AG20443 (cell line): ENCODE results near the gene FAM20A.
"Not testable (repeated sequence)": the region's sequence is repeated elsewhere in the genome, so short reads cannot be mapped to it uniquely, and the experiment has no call there.

ENCODE experiments used
- DNase-seq: peaks from one replicate; pipeline ENCODE4 v3.0.0; 2012; ENCODE audit warnings: low spot score, mixed read lengths

FAM20A gene

DNA sequence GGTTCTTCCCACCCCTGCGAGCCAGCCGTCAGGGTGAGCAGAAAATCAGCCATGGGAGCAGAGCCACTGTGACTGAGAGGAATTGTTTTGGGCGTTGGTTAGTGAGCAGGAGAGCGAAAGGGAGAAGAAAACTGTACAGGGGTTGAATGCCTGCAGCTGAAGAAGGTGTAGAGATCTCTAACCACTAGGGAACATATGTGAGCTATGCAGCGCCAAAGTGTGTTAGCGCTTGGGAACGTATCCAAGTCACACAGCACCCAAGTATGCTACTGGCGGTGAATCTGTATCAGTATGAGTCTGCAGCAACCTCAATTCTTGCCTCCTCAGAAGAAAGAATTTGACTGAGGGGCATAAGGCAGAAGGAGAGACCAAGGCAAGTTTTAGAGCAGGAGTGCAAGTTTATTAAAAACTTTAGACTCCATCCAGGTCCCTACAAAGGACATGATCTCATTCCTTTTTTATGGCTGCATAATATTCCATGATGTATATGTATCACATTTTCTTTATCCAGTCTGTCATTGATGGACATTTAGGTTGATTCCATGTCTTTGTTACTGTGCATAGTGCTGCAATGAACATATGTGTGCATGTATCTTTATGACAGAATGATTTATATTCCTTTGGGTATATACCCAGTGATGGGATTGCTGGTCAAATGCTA, 108.6 kb downstream of the FAM20A start:
- not testable (repeated sequence) for DNase-seq

- DNase-seq, result no peak
Observed at GRCh38 chr17:68491381-68492231, 109.6 kb downstream of the FAM20A start.

DNA sequence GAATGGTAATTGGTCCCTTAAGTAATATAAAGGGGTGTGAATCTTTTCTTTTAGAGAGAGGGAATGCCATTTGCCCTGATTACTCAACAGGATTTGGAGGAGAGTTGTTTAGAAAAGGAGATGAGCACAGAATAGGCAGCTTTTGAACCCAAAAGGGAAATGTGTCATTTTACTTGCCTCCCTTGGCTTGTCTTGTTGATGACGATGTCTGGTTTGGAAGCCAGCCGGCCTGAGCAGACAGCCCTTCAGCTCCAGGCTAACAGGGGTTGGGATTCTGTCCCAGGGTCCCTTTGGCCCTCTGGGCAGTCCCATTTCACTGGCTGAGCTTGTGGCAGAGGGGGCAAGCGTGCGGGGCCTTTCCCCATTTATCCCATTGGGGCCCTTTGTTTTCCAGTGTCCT, 111.2 kb downstream of the FAM20A start:
- no peak for DNase-seq
